Measurements from ENCODE around the gene EEFSEC.
"Not testable (repeated sequence)": the region's sequence is repeated elsewhere in the genome, so short reads cannot be mapped to it uniquely, and the experiment has no call there.

EEFSEC gene

GRCh38 chr3:128152419-128153155, 694 bp upstream of the EEFSEC start:
- DNase-seq (ENCODE audit: low read depth in 1 of 2, low spot score in 1 of 2), result no peak

GRCh38 chr3:128154354-128154753, 1.1 kb downstream of the EEFSEC start:
- DNase-seq (ENCODE audit: low read depth in 1 of 2, low spot score in 1 of 2), result not testable (repeated sequence)

GRCh38 chr3:128155616-128156360, 2.5 kb downstream of the EEFSEC start:
- DNase-seq (ENCODE audit: low read depth in 1 of 2, low spot score in 1 of 2), result no peak

- DNase-seq (ENCODE audit: low read depth in 1 of 2, low spot score in 1 of 2), result no peak
Measured at GRCh38 chr3:128160661-128161060, 7.4 kb downstream of the EEFSEC start.

GRCh38 chr3:128163432-128163831, 10.2 kb downstream of the EEFSEC start:
- no peak for DNase-seq (ENCODE audit: low read depth in 1 of 2, low spot score in 1 of 2)

- no peak for DNase-seq (ENCODE audit: low read depth in 1 of 2, low spot score in 1 of 2)
Measured at GRCh38 chr3:128166971-128167453, 13.7 kb downstream of the EEFSEC start.

- DNase-seq (ENCODE audit: low read depth in 1 of 2, low spot score in 1 of 2), result no peak
Measured at GRCh38 chr3:128167646-128167972, 14.3 kb downstream of the EEFSEC start.

- DNase-seq (ENCODE audit: low read depth in 1 of 2, low spot score in 1 of 2), result no peak
Measured at GRCh38 chr3:128167973-128168674, 14.8 kb downstream of the EEFSEC start.

GRCh38 chr3:128168836-128169235, 15.6 kb downstream of the EEFSEC start:
- DNase-seq (ENCODE audit: low read depth in 1 of 2, low spot score in 1 of 2), result no peak

GRCh38 chr3:128170866-128171516, 17.7 kb downstream of the EEFSEC start:
- no peak for DNase-seq (ENCODE audit: low read depth in 1 of 2, low spot score in 1 of 2)

- DNase-seq (ENCODE audit: low read depth in 1 of 2, low spot score in 1 of 2), result no peak
Measured at GRCh38 chr3:128173200-128173599, 19.9 kb downstream of the EEFSEC start.

- DNase-seq (ENCODE audit: low read depth in 1 of 2, low spot score in 1 of 2), result no peak
Measured at GRCh38 chr3:128173849-128174248, 20.6 kb downstream of the EEFSEC start.

- no peak for DNase-seq (ENCODE audit: low read depth in 1 of 2, low spot score in 1 of 2)
Measured at GRCh38 chr3:128174675-128175590, 21.7 kb downstream of the EEFSEC start.

GRCh38 chr3:128175768-128176167, 22.5 kb downstream of the EEFSEC start:
- DNase-seq (ENCODE audit: low read depth in 1 of 2, low spot score in 1 of 2), result no peak

GRCh38 chr3:128176276-128176833, 23.1 kb downstream of the EEFSEC start:
- DNase-seq (ENCODE audit: low read depth in 1 of 2, low spot score in 1 of 2), result no peak

GRCh38 chr3:128177865-128178264, 24.6 kb downstream of the EEFSEC start:
- no peak for DNase-seq (ENCODE audit: low read depth in 1 of 2, low spot score in 1 of 2)

GRCh38 chr3:128178782-128179483, 25.7 kb downstream of the EEFSEC start:
- DNase-seq (ENCODE audit: low read depth in 1 of 2, low spot score in 1 of 2), result no peak

GRCh38 chr3:128179484-128179819, 26.2 kb downstream of the EEFSEC start:
- no peak for DNase-seq (ENCODE audit: low read depth in 1 of 2, low spot score in 1 of 2)

- DNase-seq (ENCODE audit: low read depth in 1 of 2, low spot score in 1 of 2), result no peak
Measured at GRCh38 chr3:128180436-128180835, 27.2 kb downstream of the EEFSEC start.

GRCh38 chr3:128180913-128181312, 27.6 kb downstream of the EEFSEC start:
- no peak for DNase-seq (ENCODE audit: low read depth in 1 of 2, low spot score in 1 of 2)

Measured in stimulated activated CD4-positive, alpha-beta T cell treated with anti-CD3 and anti-CD28 coated beads, Interleukin-15, amount 100 ng/mL, for 1 hour (primary cell).